GM18951 (cell line): ENCODE results near the gene PARL.

Experiments used
- POLR2A ChIP-seq: IDR thresholded peaks from 4 replicates; pipeline ENCODE4 v1.6.1; 2011; ENCODE audit warnings: mild to moderate bottlenecking; ENCODE audit not compliant: insufficient read length, insufficient read depth; ENCODE audit errors: extremely low read depth
- in situ Hi-C: fragments of 300-500 bp; cut with MboI; formaldehyde crosslinking; loops from one replicate; pipeline ENCODE4 v1.12.0; 2022; ENCODE audit warnings: low sequenced_read_pairs, mixed read lengths, inconsistent platforms; ENCODE audit not compliant: unreplicated experiment

The PARL gene

DNA sequence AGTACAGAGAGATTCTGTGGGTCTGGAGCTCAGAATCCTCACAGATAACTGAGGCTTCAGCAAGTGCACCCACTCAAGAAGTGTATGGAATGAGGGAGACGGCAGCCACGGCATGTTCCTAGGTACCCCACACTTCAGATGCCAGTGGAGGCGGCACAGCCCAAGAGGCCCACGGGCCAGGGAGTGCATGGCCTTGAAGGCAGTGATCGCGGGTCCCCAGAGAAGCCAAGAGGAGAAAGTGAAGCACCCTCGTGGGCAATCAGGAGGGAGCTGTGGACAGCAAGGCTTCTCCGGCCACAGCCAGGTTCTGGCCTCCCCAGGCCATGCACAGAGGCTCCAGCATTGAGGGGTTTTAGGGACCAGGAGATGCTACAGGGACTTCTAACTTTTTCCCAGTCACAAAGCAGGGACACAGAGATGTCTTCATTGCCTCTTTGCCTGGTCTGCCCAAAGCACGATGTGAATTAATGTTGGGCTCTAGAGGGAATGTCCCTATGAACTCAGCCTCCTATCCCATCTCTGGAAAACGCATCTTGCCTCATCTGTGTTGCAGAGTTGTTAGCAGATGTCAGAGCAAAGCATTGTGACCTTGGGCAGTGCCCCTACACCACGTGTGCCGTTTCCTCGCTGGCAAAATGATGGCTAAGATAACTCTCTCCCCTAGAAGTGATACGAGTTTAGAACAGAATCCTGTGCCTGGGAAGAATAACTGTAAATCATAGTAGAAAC lies 56.7 kb downstream of the PARL start:
- in situ Hi-C loops = loop anchor here (10.0 kb wide), 1 partner anchor 363 kb away; no protein-coding TSS in a partner anchor
- no peak for TF ChIP-seq POLR2A

DNA sequence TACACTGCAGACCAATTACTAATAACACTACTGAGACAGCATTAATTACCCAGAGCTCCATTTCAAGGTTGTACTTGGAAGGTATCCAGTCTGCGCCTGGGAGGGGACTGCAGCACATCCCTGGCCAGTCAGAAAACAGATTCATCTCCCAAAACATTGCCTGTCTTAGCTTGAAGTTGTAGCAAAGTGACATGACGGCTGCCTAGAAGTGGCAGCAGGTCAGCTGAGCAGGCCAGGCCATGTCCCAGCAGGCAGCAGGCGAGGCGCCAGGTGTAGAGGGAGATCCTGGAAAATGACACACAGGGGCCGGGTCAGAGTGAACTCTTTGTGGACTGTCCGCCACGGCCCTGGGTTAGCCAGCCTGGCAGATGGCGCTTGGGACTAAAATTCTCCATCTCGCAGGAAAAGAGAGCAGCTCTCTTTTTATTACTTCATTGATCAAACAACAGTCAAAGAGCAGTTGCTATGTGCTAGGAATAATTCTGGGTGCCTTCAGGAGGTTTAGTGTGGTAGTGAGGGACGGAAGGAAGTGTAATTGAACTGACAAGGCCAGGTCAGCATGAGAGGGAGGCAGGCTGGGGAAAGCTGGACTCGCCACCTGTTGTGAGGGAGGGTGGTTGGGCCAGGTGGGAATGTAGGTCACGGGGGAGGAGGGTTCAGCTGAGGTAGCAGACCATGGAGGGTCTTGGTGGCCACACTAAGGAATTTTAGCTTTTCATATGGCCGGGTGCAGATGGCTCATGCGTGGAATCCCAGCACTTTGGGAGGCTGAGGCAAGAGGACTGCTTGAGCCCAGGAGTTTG lies 58.0 kb downstream of the PARL start:
- in situ Hi-C loops = loop anchor here (10.0 kb wide), 1 partner anchor 362 kb away; no protein-coding TSS in a partner anchor

DNA sequence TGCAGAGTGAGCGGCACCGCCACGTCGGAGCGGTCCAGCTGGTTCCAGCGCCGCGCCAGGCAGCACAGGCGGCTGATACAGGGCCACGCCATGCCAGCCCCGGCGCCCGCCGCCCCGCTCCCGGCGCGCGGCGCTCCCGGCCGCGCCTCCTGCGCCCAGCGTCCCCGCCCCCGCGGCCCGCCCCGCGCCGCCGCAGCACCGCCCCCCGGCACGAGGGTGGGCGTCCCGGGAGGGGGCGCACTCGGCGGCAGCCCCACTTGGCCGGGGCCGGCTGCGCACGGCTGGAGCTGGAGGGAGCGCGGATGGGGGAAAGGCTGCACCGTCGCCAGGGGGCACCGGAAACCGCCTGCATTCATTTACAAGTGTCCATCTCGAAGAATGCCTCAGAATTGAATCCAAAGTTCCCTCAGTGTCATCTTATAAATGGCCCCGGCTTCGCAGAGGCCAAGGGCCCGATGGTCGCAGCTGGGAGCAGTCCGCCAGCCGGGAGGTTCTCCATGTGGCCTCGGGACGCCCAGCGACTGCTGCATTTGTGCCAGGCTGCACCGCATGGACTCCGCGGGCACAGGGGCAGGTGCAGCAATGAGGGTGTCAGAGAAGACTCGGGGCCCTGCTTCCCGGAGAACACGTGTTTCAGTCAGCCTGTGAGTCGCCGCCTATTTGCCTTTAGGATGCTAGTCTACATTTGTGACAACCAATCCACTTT lies 59.1 kb downstream of the PARL start, which contains the start of gene MAP6D1:
Gene MAP6D1, minus strand, starts transcription at position 122 of the 706 bp plus-strand sequence. Its CDS starts 30 bp downstream, at position 92.
- TF ChIP-seq POLR2A = no peak
- in situ Hi-C loops = loop anchor here (10.0 kb wide), 1 partner anchor 361 kb away; no protein-coding TSS in a partner anchor

More for the DNA sequence above, 58.0 kb downstream of the PARL start:
- TF ChIP-seq POLR2A = no peak

DNA sequence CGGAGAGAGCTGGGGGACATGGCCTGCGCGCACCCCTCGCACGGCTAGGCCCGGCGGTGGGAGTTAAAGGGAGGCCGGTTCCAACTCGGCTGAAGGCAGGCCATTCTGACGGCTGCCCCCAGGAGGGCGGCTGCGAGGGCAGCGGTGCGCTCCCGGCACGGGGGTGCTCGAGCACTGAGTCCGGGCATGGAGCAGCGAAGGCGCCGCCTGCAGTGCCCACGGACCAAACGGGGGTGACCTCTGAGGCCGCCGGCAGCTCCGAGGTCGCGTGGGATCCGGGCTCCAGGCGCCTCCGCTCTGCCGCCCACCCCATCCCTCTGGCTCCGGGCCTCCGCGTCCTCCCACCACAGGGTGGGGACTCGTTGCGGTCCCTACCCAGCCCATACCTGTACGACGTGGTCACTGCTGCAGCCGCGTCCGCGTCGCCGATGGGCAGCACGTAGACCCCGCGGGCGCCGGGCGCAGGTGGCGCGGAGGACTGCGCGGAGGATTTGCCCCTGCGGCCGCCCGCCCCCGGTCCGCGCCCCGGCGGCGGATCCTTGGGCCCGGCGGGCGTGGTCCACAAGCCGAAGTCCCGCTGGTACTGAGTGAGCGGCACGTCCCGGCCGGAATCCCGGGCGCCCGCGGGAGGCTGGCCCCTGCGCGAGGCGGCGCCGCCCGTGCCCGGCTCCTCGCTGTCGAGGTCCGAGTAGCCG lies 59.8 kb downstream of the PARL start:
- TF ChIP-seq POLR2A = no peak
- in situ Hi-C loops = loop anchor here (10.0 kb wide), 1 partner anchor 360 kb away; no protein-coding TSS in a partner anchor

DNA sequence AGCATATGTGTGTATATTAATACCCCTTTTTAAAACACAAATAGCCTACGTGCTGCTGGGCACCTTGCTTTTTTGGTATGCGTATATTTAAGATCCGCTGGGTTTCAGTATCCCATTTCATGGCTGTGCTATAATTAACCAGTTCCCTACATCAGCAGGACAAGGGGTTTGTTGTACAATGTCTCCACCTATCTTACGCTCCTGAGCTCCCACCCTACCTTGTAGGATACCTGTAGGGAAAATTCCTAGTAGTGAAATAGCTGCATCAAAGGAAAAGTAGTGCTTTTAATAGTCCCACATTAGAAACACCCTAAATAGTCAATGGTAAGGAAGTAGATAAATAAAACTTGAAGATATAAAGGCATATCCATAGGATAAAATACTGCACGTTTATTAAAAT lies 60.7 kb downstream of the PARL start:
- no peak for TF ChIP-seq POLR2A
- in situ Hi-C loops = loop anchor here (10.0 kb wide), 1 partner anchor 359 kb away; no protein-coding TSS in a partner anchor

DNA sequence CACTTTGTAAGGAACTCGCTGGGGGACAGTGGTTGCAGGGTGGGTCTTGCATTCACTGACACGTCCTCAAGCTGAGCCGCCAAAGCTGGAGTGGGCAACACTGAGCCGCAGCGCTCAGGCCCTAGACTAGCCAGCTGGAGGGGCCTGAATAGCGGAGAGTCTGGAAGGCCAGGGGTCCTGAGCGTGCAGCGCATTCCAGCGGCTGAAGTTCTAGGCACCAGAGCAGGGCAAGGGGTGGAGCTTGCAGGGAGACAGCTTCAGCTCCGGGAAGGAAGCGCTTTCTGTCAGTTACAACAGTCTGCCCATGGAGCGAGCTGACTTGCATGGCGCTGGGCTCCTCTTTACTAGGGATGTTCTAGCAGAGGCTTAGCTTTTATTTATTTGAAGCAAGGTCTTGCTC lies 62.0 kb downstream of the PARL start:
- in situ Hi-C loops = loop anchor here (10.0 kb wide), 1 partner anchor 358 kb away; no protein-coding TSS in a partner anchor
- TF ChIP-seq POLR2A = no peak

DNA sequence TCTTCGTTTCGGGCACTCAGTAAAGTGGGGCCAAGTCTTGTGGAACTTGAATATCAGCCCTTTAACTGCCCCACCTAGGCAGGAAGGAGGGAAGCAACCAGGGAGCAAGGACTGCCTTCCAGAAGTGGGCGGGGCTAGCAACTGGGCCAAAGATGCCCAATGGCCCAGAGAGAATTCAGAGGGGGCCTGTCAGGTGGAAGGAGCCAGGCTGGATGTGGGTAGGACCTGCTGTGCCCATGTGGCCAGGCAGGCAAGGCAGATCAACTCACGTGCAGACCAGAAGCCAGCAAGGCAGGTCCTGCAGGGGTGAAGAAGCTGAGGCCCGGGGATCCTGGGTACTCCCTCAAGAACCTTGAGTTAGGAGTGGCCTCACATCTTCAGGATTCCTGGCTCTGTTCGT lies 64.8 kb downstream of the PARL start:
- in situ Hi-C loops = loop anchor here (10.0 kb wide), 1 partner anchor 355 kb away; no protein-coding TSS in a partner anchor
- TF ChIP-seq POLR2A = no peak

DNA sequence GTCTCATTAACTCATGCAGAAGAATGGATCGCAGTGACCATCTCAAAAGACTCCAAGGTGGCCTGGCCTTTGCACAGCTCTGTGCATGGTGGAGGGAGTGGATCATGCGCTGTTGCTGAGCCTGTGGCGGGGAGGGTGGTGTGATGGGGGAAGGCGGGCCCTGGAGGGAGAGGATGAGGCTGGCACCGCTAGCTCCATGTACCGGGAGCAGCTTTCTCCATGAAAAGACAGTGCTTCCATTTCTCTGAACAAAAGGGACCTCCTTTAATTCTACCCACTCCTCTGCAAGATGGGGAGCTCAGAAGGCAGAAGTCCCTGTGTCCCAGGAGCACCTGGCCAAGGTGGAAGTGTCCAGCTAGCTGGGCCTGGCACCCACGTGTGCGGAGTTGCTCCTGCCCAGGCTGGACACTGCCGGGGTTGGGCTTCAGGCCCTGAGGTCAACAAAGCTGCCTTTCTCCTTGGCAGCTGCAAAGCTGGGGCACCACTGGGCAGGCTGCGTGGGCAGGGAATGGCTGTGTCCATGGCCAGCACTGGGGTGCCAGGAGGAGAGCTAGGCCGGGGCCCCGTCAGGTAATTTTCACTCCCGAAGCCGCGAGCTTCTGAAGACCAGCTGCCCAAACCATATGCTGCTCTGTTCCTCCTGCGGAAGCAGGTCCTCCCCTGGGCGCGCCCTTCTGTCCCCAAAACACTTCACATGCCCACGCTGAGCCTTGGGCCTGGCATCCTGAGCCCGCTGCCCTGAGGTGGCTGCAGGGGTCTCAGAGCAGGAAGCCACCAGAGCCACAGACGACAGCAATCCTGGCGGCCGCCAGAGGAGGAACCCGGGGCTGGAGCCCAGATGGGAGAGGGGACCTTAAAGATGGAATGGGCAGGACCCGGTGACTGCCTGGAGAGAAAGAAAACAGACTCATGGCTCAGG lies 65.7 kb downstream of the PARL start:
- in situ Hi-C loops = no loop called here
- TF ChIP-seq POLR2A = no peak

DNA sequence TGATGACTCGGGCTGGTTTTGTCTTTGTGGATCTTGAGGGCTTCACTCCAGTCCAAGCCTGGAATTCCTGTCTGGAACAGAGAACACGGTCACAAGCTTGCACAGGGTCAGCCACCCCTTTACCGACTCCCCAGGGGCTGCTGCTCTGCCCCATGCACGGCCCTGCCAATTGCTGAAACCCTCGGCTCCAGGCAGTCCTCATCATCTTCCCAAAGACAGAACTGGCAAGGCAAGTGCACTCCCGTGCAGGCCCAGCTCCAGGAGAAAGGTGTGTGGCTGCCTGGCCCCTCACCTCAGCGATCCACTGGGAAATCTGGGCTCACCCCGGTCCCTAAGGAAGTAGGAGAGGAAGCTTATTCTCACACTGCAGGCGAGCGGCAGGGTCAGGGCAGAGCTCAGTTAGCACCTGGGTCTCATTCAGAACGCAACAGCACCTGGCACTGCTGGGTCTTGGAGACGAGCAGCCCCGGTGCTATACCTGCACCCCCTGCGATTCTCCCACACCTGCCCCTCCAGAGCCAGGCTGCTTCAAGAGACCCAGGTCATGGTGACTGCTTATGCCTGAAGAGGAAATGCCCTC lies 66.5 kb downstream of the PARL start:
- no peak for TF ChIP-seq POLR2A
- in situ Hi-C loops = no loop called here

DNA sequence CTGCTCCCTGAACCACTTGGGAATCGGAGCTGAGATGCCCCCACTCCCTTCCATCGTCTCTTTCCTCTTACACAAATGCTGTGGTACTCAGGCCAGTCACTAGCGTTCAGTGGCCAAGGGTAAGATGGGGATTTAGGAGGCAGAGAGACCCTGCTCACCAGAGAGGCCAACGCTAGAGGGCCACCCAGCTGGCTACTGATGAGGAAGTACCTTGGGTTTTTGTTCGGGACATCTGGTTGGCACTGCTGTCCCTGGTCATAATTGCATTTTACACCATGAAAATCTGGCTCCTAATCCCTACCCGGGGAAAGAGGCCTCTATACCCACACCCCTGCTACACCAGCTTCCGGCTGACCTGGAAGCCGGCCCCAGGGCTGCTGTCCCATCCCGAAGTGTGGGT lies 67.0 kb downstream of the PARL start:
- in situ Hi-C loops = no loop called here

DNA sequence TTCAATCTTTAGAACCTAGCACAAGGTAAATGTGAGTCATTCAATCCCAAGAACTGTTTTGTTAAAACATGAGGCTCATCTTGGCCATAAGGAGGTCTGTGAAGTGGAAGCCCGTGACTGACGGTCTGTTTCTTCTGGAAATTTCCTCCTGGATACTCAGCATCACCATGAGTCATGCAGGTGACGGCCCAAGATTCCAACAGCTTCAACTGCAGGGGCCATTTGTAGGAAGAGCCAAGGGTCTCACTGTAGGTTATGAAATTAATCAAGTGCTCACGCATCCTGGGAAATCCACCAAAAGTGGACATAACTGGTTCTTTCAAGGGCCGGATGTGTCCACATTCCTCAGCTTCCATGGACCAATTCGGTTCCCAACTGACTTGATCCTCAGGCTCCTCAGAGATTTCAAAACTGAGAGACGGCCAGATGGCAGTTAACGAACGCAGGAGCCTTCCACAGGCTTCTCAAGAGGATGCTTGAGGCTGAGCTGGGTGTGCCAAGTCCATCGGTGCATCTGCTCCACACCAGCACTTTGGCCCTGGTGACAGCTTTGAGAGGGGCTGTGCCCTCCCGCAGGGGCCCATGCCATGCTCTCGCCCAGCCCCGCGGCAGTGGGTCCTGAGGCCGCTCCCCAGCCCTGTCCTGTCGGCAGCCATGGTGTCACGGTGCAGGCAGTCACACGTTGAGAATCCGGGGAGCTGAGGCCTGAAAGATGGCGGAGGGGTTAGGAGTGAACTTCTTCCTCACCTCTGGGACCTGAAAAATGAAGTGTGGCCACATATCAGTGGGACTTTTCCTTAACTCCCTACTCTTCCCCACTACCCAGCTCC lies 67.8 kb downstream of the PARL start:
- TF ChIP-seq POLR2A = no peak
- in situ Hi-C loops = no loop called here

More for the DNA sequence above, 67.0 kb downstream of the PARL start:
- TF ChIP-seq POLR2A = no peak
